Stomach (tissue), 9 donors: ENCODE measurements around the gene MED13L. TPM values are rescaled to one million over a fixed set of nuclear protein-coding genes. Genes with fewer than 3 reads are reported as not detected.

Experiments used
- DNase-seq, 2 donors: peaks; one replicate each; pipeline versions ENCODE4 v3.0.0 to v3.0.0-alpha.2; 2013 to 2019
- H3K27ac ChIP-seq, 5 donors: fragments of 200-600 bp in 4 of 5; sonication (generic) in 4 of 5; one replicate each; pipeline ENCODE4 v1.5.1; 2013 to 2019; ENCODE audit warnings: mild to moderate bottlenecking in 1 of 5, moderate library complexity in 1 of 5
- H3K27me3 ChIP-seq, 3 donors: fragments of 200-600 bp; sonication (generic); one replicate each; pipeline ENCODE4 v1.5.1; 2017 to 2019; ENCODE audit warnings: mixed run types in 1 of 3
- H3K36me3 ChIP-seq, 4 donors: fragments of 200-600 bp; sonication (generic); 1 replicate in 3 of 4; 2 replicates in 1 of 4; pipeline ENCODE4 v1.5.1; 2016 to 2019
- H3K4me1 ChIP-seq, 4 donors: fragments of 200-600 bp; sonication (generic); one replicate each; pipeline ENCODE4 v1.5.1; 2016 to 2019
- H3K4me3 ChIP-seq, 4 donors: fragments of 200-600 bp; sonication (generic) in 3 of 4; one replicate each; pipeline ENCODE4 v1.5.1; 2016 to 2019; ENCODE audit warnings: mild to moderate bottlenecking in 1 of 4
- H3K9me3 ChIP-seq, 4 donors: fragments of 200-600 bp; sonication (generic); one replicate each; pipeline ENCODE4 v1.5.1; 2016 to 2019
- EP300 ChIP-seq: sonication (generic); formaldehyde crosslinking; IDR thresholded peaks from one replicate; pipeline ENCODE4 v1.6.1; 2017; ENCODE audit warnings: antibody characterized with exemption
- POLR2A ChIP-seq, 4 donors: fragments of 450-650 bp; IDR thresholded peaks; one replicate each; pipeline ENCODE4 v1.6.1; 2016; ENCODE audit warnings: antibody characterized with exemption in 4 of 4, control low read depth in 2 of 4, mild to moderate bottlenecking in 1 of 4, moderate library complexity in 1 of 4
- POLR2AphosphoS5 ChIP-seq, 3 donors: sonication (generic); formaldehyde crosslinking; IDR thresholded peaks; one replicate each; pipeline ENCODE4 v1.6.1; 2016; ENCODE audit warnings: antibody characterized with exemption in 3 of 3
- WGBS, 5 donors: extraction: QIAGEN DNeasy Blood & Tissue Kit in 3 of 5; methylation state at CpG; one replicate each; pipeline versions ENCODE4 v1.1.5 to v1.1.7; 2013 to 2018; 5-methylcytosine and 5-hydroxymethylcytosine counted together
- intact Hi-C: fragments of 100-400 bp; cut with DNase I; formaldehyde crosslinking; loops from one replicate; pipeline ENCODE4 v1.15.1; 2023; ENCODE audit warnings: low total_unique reads
- polyA plus RNA-seq, 3 donors: library from polyadenylated mRNA; stranded (reverse); fragments of 200-250 nt; gene quantifications; one replicate each; pipeline ENCODE4 v1.2.3, GENCODE V29; 2013
- total RNA-seq, 5 donors: library from RNA; depleted of rRNA; stranded (reverse); fragments of >200 nt; gene quantifications; one replicate each; pipeline versions ENCODE4 v1.1.0 to v1.2.3, GENCODE V29; 2014 to 2016
- TF ChIP-seq, protein P1 (sequence below), 7 experiments: fragments of 450-650 bp in 4 of 7; fragments of 200-600 bp in 3 of 7; sonication (generic) in 3 of 7; IDR thresholded peaks; one replicate each; pipeline ENCODE4 v1.5.1; 2016 to 2019; ENCODE audit warnings: antibody characterized with exemption in 7 of 7, control low read depth in 2 of 7, mild to moderate bottlenecking in 1 of 7
- donor health status: healthy with polysubstance abuse.
- donor health status: Bipolar disorder and iron deficiency.
- donor health status: healthy.

Gene MED13L
- total and polyA plus RNA-seq, 8 donors, result 10.4 to 305 (median 72.7) TPM

GRCh38 chr12:116202433-116202832 is 75.1 kb downstream of the MED13L start:
- TF ChIP-seq, protein P1, sequence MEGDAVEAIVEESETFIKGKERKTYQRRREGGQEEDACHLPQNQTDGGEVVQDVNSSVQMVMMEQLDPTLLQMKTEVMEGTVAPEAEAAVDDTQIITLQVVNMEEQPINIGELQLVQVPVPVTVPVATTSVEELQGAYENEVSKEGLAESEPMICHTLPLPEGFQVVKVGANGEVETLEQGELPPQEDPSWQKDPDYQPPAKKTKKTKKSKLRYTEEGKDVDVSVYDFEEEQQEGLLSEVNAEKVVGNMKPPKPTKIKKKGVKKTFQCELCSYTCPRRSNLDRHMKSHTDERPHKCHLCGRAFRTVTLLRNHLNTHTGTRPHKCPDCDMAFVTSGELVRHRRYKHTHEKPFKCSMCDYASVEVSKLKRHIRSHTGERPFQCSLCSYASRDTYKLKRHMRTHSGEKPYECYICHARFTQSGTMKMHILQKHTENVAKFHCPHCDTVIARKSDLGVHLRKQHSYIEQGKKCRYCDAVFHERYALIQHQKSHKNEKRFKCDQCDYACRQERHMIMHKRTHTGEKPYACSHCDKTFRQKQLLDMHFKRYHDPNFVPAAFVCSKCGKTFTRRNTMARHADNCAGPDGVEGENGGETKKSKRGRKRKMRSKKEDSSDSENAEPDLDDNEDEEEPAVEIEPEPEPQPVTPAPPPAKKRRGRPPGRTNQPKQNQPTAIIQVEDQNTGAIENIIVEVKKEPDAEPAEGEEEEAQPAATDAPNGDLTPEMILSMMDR (IDR thresholded peaks at IDR 0.05), result no peak
- no peak for TF ChIP-seq POLR2AphosphoS5 (IDR thresholded peaks at IDR 0.05)
- no peak for TF ChIP-seq EP300
- H3K27ac ChIP-seq, result no peak overlapping the region
- peaks cover 4 to 70% (median 38%) of the 10 kb centered on the region in 4 donors for H3K4me1 ChIP-seq
- WGBS, 5 donors, result 90 to 94% (median 93%) methylated on average over 4 of the region's 4 CpGs
- H3K27me3 ChIP-seq, result no peaks in the 10 kb centered on the region
- intact Hi-C loops, result no loop called here
- DNase-seq, result no peak
- H3K36me3 ChIP-seq, result no peaks in the 10 kb centered on the region
- no peak overlapping the region for H3K4me3 ChIP-seq
- no peaks in the 10 kb centered on the region for H3K9me3 ChIP-seq

- no peaks in the 10 kb centered on the region for H3K9me3 ChIP-seq
- H3K4me1 ChIP-seq, result peaks cover 4 to 74% (median 41%) of the 10 kb centered on the region in 4 donors
- H3K4me3 ChIP-seq, result no peak overlapping the region
- no peaks in the 10 kb centered on the region for H3K36me3 ChIP-seq
- no peak for DNase-seq
- no peak for TF ChIP-seq EP300
- TF ChIP-seq, protein P1 (IDR thresholded peaks at IDR 0.05), result no peak
- no peak for TF ChIP-seq POLR2A (IDR thresholded peaks at IDR 0.05)
- TF ChIP-seq POLR2AphosphoS5 (IDR thresholded peaks at IDR 0.05), result no peak
- no peaks in the 10 kb centered on the region for H3K27me3 ChIP-seq
- 83 to 95% (median 92%) methylated on average over 1 of the region's 1 CpG for WGBS, 5 donors
- intact Hi-C loops, result no loop called here
- H3K27ac ChIP-seq, result no peak overlapping the region
Measured at GRCh38 chr12:116201908-116202307, 75.6 kb downstream of the MED13L start.

- Histone ChIP-seq H3K4me1 (peaks cover 4 to 80% (median 43%) of the 10 kb centered on the region in 4 donors), H3K27me3 (no peaks in the 10 kb centered on the region), H3K36me3 (no peaks in the 10 kb centered on the region), H3K27ac (no peak overlapping the region), H3K9me3 (no peaks in the 10 kb centered on the region), H3K4me3 (no peak overlapping the region)
- 82 to 91% (median 88%) methylated on average over 2 of the region's 2 CpGs for WGBS, 5 donors
- TF ChIP-seq EP300 (no peak), POLR2AphosphoS5 (IDR thresholded peaks at IDR 0.05) (no peak), POLR2A (IDR thresholded peaks at IDR 0.05) (no peak)
- TF ChIP-seq, protein P1 (IDR thresholded peaks at IDR 0.05), result no peak
- intact Hi-C loops, result no loop called here
- DNase-seq, result no peak
Measured at GRCh38 chr12:116201359-116201758, 76.1 kb downstream of the MED13L start.

DNA sequence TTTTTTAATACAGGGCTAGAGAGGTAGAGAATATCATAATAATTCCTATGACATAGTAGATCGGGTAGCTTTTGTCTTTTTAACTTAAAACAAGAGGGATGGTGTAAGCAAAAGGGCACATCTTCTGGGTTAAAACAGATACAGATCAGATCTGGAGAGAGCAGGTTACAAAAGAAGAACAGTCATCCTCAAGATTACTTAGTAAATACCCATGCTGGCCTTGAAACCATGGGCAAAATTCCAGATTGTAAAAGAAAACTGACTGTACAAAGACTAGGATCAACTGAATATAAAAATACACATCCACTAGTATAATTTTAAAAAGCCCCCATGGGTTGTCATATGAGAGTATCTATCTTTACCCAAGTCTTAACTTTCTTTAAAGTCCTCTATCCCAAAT is 76.7 kb downstream of the MED13L start:
- intact Hi-C loops, result no loop called here
- H3K36me3 ChIP-seq, result no peaks in the 10 kb centered on the region
- WGBS, 5 donors, result 93 to 100% (median 96%) methylated on average over 1 of the region's 1 CpG
- H3K9me3 ChIP-seq, result no peaks in the 10 kb centered on the region
- no peak for DNase-seq
- no peaks in the 10 kb centered on the region for H3K27me3 ChIP-seq
- no peak for TF ChIP-seq POLR2A (IDR thresholded peaks at IDR 0.05)
- TF ChIP-seq EP300, result no peak
- TF ChIP-seq, protein P1 (IDR thresholded peaks at IDR 0.05), result no peak
- TF ChIP-seq POLR2AphosphoS5 (IDR thresholded peaks at IDR 0.05), result no peak
- H3K27ac ChIP-seq, result no peak overlapping the region
- peaks cover 4 to 85% (median 46%) of the 10 kb centered on the region in 4 donors for H3K4me1 ChIP-seq
- H3K4me3 ChIP-seq, result no peak overlapping the region
